GM23248 (cell line): ENCODE measurements around the gene SOX6. TPM values are rescaled to one million over a fixed set of nuclear protein-coding genes. Genes with fewer than 3 reads are reported as not detected.

Source experiments
- DNase-seq: peaks from one replicate; pipeline ENCODE4 v3.0.0-alpha.2; 2015
- H2AFZ ChIP-seq: fragments of 200-600 bp; sonication (generic); 2 replicates; pipeline ENCODE4 v1.6.1; 2016; ENCODE audit warnings: antibody characterized with exemption
- H3F3A ChIP-seq: fragments of 200-600 bp; sonication (generic); 2 replicates; pipeline ENCODE4 v1.6.1; 2016; ENCODE audit warnings: mild to moderate bottlenecking, antibody characterized with exemption, mixed run types; ENCODE audit not compliant: insufficient read depth
- H3K27ac ChIP-seq: fragments of 200-600 bp; sonication (generic); 2 replicates; pipeline ENCODE4 v1.5.1; 2016; ENCODE audit warnings: mild to moderate bottlenecking
- H3K27me3 ChIP-seq: fragments of 200-600 bp; sonication (generic); replicated peaks from 2 replicates; pipeline ENCODE4 v1.6.1; 2016; ENCODE audit warnings: mild to moderate bottlenecking; ENCODE audit not compliant: insufficient read depth
- H3K36me3 ChIP-seq: fragments of 200-600 bp; sonication (generic); 2 replicates; pipeline ENCODE4 v1.6.1; 2016; ENCODE audit warnings: low read depth, mild to moderate bottlenecking
- H3K4me1 ChIP-seq: fragments of 200-600 bp; sonication (generic); 2 replicates; pipeline ENCODE4 v1.6.1; 2016; ENCODE audit warnings: mild to moderate bottlenecking; ENCODE audit not compliant: insufficient read depth
- H3K4me2 ChIP-seq: fragments of 200-600 bp; sonication (generic); one replicate; pipeline ENCODE4 v1.6.1; 2016; ENCODE audit warnings: mild to moderate bottlenecking; ENCODE audit not compliant: unreplicated experiment
- H3K4me3 ChIP-seq: fragments of 200-600 bp; sonication (generic); 2 replicates; pipeline ENCODE4 v1.5.1; 2016; ENCODE audit warnings: mild to moderate bottlenecking
- H3K79me2 ChIP-seq: fragments of 200-600 bp; sonication (generic); 2 replicates; pipeline ENCODE4 v1.6.1; 2016; ENCODE audit warnings: mild to moderate bottlenecking; ENCODE audit not compliant: insufficient read depth
- H3K9ac ChIP-seq: fragments of 200-600 bp; sonication (generic); 2 replicates; pipeline ENCODE4 v1.6.1; 2016; ENCODE audit warnings: mild to moderate bottlenecking
- H3K9me2 ChIP-seq: fragments of 200-600 bp; sonication (generic); 2 replicates; pipeline ENCODE4 v1.6.1; 2016; ENCODE audit warnings: mixed run types, mild to moderate bottlenecking, moderate library complexity; ENCODE audit not compliant: insufficient read depth
- H3K9me3 ChIP-seq: fragments of 200-600 bp; sonication (generic); one replicate; pipeline ENCODE4 v1.6.1; 2017; ENCODE audit warnings: low read depth
- H4K20me1 ChIP-seq: fragments of 200-600 bp; sonication (generic); 2 replicates; pipeline ENCODE4 v1.6.0; 2016; ENCODE audit not compliant: insufficient read depth
- EZH2 ChIP-seq: fragments of 200-600 bp; sonication (generic); IDR thresholded peaks from 2 replicates; pipeline ENCODE4 v1.6.1; 2018; ENCODE audit warnings: antibody characterized with exemption, mild to moderate bottlenecking; ENCODE audit not compliant: insufficient read depth, poor library complexity, severe bottlenecking
- EZH2phosphoT487 ChIP-seq: fragments of 200-600 bp; sonication (generic); IDR thresholded peaks from 2 replicates; pipeline ENCODE4 v1.6.1; 2018; ENCODE audit warnings: antibody characterized with exemption, moderate library complexity, mild to moderate bottlenecking, low read depth; ENCODE audit not compliant: insufficient read depth
- WGBS, 2 experiments: methylation state at CpG; one replicate each; pipeline ENCODE4 v1.1.6; 2015 to 2017; ENCODE audit warnings: low lambda C conversion rate in 2 of 2, low coverage in 1 of 2; ENCODE audit errors: missing lambda C conversion rate in 2 of 2; 5-methylcytosine and 5-hydroxymethylcytosine counted together
- in situ Hi-C: fragments of 300-500 bp; cut with MboI; formaldehyde crosslinking; loops from 2 replicates; pipeline ENCODE4 v1.15.0; 2020
- polyA plus RNA-seq: library from polyadenylated mRNA; unstranded; fragments of >200 nt; fragmentation: Nextera tagmentation; extraction: Ambion mirVana; gene quantifications from 2 replicates; pipeline ENCODE4 v1.2.1, GENCODE V29; 2016
- total RNA-seq: library from RNA; depleted of rRNA; stranded (reverse); fragments of >200 nt; shearing (Covaris generic); gene quantifications from 2 replicates; pipeline ENCODE4 v1.2.3, GENCODE V29; 2014

The SOX6 gene
- total and polyA plus RNA-seq, 2 experiments from 2014 or later: under 0.01 to 0.49 TPM

DNA sequence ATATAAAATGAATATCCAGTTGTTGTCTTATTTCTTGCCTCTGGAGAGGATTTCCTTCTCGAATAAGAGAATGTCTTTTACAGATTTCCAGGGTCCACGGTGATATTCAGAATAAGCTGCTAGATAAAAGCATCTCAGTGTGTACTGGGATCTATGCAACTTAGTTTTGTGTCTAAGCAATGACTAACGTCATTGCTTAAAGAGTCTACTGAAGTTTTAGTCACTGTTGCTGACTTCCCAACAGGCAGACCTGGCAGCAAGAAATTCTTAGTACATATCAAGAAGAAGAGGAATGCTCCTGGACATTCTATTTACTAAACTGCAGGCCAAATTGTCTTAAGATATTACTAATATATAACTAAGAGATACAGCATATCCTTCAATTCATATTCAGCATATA is 70.3 kb downstream of the SOX6 start:
- 28% methylated on average over 3 of the region's 3 CpGs for WGBS, 2 experiments
- no peaks in the 10 kb centered on the region for H4K20me1 ChIP-seq
- no peaks in the 10 kb centered on the region for H3K27me3 ChIP-seq
- H3K9me3 ChIP-seq: no peaks in the 10 kb centered on the region
- no peak overlapping the region for H2AFZ ChIP-seq
- H3F3A ChIP-seq: no peaks in the 10 kb centered on the region
- TF ChIP-seq EZH2 (no peak), EZH2phosphoT487 (no peak)
- DNase-seq: no peak
- no peaks in the 10 kb centered on the region for H3K36me3 ChIP-seq
- no peak overlapping the region for H3K4me2 ChIP-seq
- H3K9me2 ChIP-seq: 0 out of 2 replicates have a peak, but pooled peaks cover 3% of the 10 kb centered on the region
- H3K4me1 ChIP-seq: no peaks in the 10 kb centered on the region
- in situ Hi-C loops: no loop called here
- H3K9ac ChIP-seq: no peak overlapping the region
- no peak overlapping the region for H3K27ac ChIP-seq
- H3K79me2 ChIP-seq: no peaks in the 10 kb centered on the region
- no peak overlapping the region for H3K4me3 ChIP-seq

DNA sequence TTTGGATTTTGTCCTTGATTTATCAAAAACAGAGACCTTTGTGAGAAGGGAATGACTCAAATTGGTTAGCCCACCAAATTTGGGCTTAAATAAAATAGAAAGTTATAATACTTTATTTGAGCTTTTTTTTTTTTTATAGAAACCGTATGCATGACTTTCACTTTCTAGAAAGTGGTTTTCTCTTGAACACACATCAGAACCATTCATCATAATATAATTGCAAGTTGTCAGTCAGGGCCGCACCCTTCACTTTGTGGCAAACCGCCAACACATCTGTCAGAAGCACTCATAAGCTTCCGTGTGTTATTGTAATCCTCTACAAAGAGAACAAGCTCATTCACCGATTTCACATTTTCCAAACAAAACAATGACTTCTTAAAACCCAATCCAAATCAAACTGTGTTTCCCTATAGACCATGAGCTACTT is 76.1 kb downstream of the SOX6 start:
- no peak overlapping the region for H2AFZ ChIP-seq
- no peaks in the 10 kb centered on the region for H3K36me3 ChIP-seq
- no peaks in the 10 kb centered on the region for H4K20me1 ChIP-seq
- no peak for TF ChIP-seq EZH2
- no peak for TF ChIP-seq EZH2phosphoT487
- H3K27ac ChIP-seq: no peak overlapping the region
- 0 out of 2 replicates have a peak, but pooled peaks cover 6% of the 10 kb centered on the region for H3K9me2 ChIP-seq
- H3F3A ChIP-seq: no peaks in the 10 kb centered on the region
- in situ Hi-C loops: no loop called here
- no peak for DNase-seq
- H3K9me3 ChIP-seq: no peaks in the 10 kb centered on the region
- no peaks in the 10 kb centered on the region for H3K79me2 ChIP-seq
- no peak overlapping the region for H3K4me3 ChIP-seq
- no peak overlapping the region for H3K9ac ChIP-seq
- 17 to 21% methylated on average over 5 of the region's 5 CpGs for WGBS, 2 experiments
- H3K27me3 ChIP-seq: no peaks in the 10 kb centered on the region
- no peak overlapping the region for H3K4me2 ChIP-seq
- H3K4me1 ChIP-seq: no peaks in the 10 kb centered on the region

DNA sequence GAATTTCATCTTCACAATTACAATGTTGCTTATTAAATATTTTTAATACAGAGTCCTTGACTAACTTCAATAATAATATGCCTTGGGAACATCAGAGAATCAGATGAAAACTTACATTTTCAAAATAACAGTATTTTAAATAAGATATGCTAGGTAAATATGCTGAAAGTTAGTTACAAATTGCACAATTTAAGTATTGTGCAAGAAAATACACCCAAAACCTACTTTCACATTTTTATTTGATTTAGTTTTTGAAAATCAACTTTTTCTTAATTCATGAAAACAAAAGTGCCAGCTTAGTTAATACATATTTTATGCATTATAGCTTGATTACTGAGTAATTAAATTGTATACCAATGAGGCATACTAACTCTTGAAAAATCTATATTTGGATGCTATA is 76.8 kb downstream of the SOX6 start:
- H3K9me2 ChIP-seq: 0 out of 2 replicates have a peak, but pooled peaks cover 6% of the 10 kb centered on the region
- H3K9ac ChIP-seq: no peak overlapping the region
- H3K27ac ChIP-seq: no peak overlapping the region
- no peak overlapping the region for H2AFZ ChIP-seq
- in situ Hi-C loops: no loop called here
- no peaks in the 10 kb centered on the region for H3K36me3 ChIP-seq
- no peaks in the 10 kb centered on the region for H3K27me3 ChIP-seq
- H3K79me2 ChIP-seq: no peaks in the 10 kb centered on the region
- H3K4me2 ChIP-seq: no peak overlapping the region
- H4K20me1 ChIP-seq: no peaks in the 10 kb centered on the region
- no peak for DNase-seq
- no peaks in the 10 kb centered on the region for H3K4me1 ChIP-seq
- TF ChIP-seq EZH2 (no peak), EZH2phosphoT487 (no peak)
- H3K4me3 ChIP-seq: no peak overlapping the region
- no peaks in the 10 kb centered on the region for H3F3A ChIP-seq
- no peaks in the 10 kb centered on the region for H3K9me3 ChIP-seq

DNA sequence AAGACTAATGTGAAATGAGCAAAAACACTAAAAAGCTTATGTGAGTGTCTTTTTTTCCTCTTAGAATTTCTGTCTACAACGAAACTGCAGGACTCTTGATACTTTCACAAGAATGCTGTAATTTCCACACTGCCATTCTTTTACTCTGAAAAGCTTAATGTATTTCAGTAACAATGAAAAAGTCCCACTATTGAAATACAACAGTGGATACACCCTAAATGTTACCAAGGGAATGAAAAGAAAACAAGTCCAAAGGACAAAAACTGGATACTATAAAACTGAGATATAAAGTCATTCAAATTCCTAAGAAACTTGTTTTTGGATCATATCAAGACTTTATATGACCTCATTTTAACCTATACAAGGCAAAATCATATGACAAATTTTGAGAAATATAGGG is 77.4 kb downstream of the SOX6 start:
- 0% methylated on average over 1 of the region's 1 CpG for WGBS, 2 experiments
- Histone ChIP-seq H2AFZ (no peak overlapping the region), H3K9me3 (no peaks in the 10 kb centered on the region), H3K36me3 (no peaks in the 10 kb centered on the region), H3K4me2 (no peak overlapping the region), H3K79me2 (no peaks in the 10 kb centered on the region), H3K4me3 (no peak overlapping the region), H4K20me1 (no peaks in the 10 kb centered on the region), H3K27me3 (no peaks in the 10 kb centered on the region), H3F3A (no peaks in the 10 kb centered on the region), H3K4me1 (no peaks in the 10 kb centered on the region), H3K9ac (no peak overlapping the region), H3K27ac (no peak overlapping the region), H3K9me2 (0 out of 2 replicates have a peak, but pooled peaks cover 6% of the 10 kb centered on the region)
- no peak for DNase-seq
- TF ChIP-seq EZH2phosphoT487: no peak
- TF ChIP-seq EZH2: no peak
- in situ Hi-C loops: no loop called here

DNA sequence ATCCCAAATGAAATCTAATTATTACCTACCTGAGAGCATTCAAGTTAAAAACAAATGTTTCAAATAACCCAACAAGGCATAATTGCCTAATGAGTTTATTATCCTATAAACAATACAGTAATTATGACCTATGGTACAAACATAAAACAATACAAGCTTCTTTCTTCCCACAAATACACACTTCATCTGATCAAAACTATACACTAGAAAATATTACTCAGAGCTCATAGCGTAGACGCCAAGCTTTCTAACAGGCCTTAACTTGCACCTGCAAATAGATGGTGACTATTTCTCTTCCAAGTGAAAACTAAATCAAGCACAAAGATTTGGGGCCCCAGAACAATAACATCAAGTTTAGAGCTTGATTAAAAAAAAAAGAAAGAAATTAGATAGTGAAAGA is 78.1 kb downstream of the SOX6 start:
- no peak overlapping the region for H3K4me2 ChIP-seq

More for the DNA sequence above, 78.1 kb downstream of the SOX6 start:
- H3K9me2 ChIP-seq: 0 out of 2 replicates have a peak, but pooled peaks cover 6% of the 10 kb centered on the region
- H3K9me3 ChIP-seq: no peaks in the 10 kb centered on the region
- H3K27ac ChIP-seq: no peak overlapping the region
- no peaks in the 10 kb centered on the region for H3K79me2 ChIP-seq
- WGBS, 2 experiments: 65 to 80% methylated on average over 2 of the region's 2 CpGs
- H3F3A ChIP-seq: no peaks in the 10 kb centered on the region
- H3K36me3 ChIP-seq: no peaks in the 10 kb centered on the region
- TF ChIP-seq EZH2phosphoT487: no peak
- no peak for TF ChIP-seq EZH2
- H3K4me1 ChIP-seq: no peaks in the 10 kb centered on the region
- no peak overlapping the region for H3K4me3 ChIP-seq
- in situ Hi-C loops: no loop called here
- H3K9ac ChIP-seq: no peak overlapping the region
- H4K20me1 ChIP-seq: no peaks in the 10 kb centered on the region
- H2AFZ ChIP-seq: no peak overlapping the region
- no peak for DNase-seq
- no peaks in the 10 kb centered on the region for H3K27me3 ChIP-seq
